Mucosa of descending colon (tissue), 3 donors: Measurements from ENCODE around the gene COX7B. TPM values are rescaled to one million over a fixed set of nuclear protein-coding genes. Genes with fewer than 3 reads are reported as not detected.
A peak's percentile ranks its signal among the peaks of the same experiment; 100 is the strongest.

ENCODE experiments used
- ATAC-seq: fragments of 200-7000 bp; cut with Tn5 transposase; one replicate; pipeline ENCODE4 v1.9.1; 2020; ENCODE audit warnings: mild to moderate bottlenecking, moderate library complexity
- DNase-seq, 3 donors: peaks; one replicate each; pipeline ENCODE4 v3.0.0-alpha.2; 2020
- H3K36me3 ChIP-seq: fragments of 200-600 bp; one replicate; pipeline ENCODE4 v1.8.0; 2021; ENCODE audit warnings: low read depth, mild to moderate bottlenecking
- H3K4me1 ChIP-seq: fragments of 200-600 bp; one replicate; pipeline ENCODE4 v1.8.0; 2021; ENCODE audit warnings: low read depth, mild to moderate bottlenecking
- H3K4me3 ChIP-seq: fragments of 200-600 bp; one replicate; pipeline ENCODE4 v1.8.0; 2021; ENCODE audit warnings: mild to moderate bottlenecking
- H3K9me3 ChIP-seq: fragments of 200-600 bp; one replicate; pipeline ENCODE4 v1.8.0; 2021; ENCODE audit warnings: mild to moderate bottlenecking
- intact Hi-C, 2 donors: fragments of 100-400 bp; cut with DNase I in 1 of 2; cut with micrococcal nuclease in 1 of 2; formaldehyde crosslinking; loops; one replicate each; pipeline versions ENCODE4 v1.11.0 to v1.11.1; 2022; cut with DNase I, micrococcal nuclease
- total RNA-seq, 3 donors: library from RNA; stranded (reverse); fragmentation: NEBNext Ultra II Directional in 2 of 3; extraction: Animal tissue kit (Norgen Biotek cat#: 25700) in 2 of 3; gene quantifications; one replicate each; pipeline versions ENCODE4 v1.2.1 to v1.2.4, GENCODE V29; 2021 to 2023
- TF ChIP-seq, protein P1 (sequence below): fragments of 200-600 bp; IDR thresholded peaks from one replicate; pipeline ENCODE4 v1.8.0; 2022; ENCODE audit warnings: antibody characterized with exemption, mild to moderate bottlenecking
- donor health status: DM: no; HTN: no; CAD: no; lungs with moderate emphysema.
- donor health status: DM: no; HTN: no; CAD: no.
- donor health status: DM: no; HTN: yes; CAD: no.

COX7B gene
- total RNA-seq, 3 donors from 2014 or later: 340 to 480 (median 472) TPM

DNA sequence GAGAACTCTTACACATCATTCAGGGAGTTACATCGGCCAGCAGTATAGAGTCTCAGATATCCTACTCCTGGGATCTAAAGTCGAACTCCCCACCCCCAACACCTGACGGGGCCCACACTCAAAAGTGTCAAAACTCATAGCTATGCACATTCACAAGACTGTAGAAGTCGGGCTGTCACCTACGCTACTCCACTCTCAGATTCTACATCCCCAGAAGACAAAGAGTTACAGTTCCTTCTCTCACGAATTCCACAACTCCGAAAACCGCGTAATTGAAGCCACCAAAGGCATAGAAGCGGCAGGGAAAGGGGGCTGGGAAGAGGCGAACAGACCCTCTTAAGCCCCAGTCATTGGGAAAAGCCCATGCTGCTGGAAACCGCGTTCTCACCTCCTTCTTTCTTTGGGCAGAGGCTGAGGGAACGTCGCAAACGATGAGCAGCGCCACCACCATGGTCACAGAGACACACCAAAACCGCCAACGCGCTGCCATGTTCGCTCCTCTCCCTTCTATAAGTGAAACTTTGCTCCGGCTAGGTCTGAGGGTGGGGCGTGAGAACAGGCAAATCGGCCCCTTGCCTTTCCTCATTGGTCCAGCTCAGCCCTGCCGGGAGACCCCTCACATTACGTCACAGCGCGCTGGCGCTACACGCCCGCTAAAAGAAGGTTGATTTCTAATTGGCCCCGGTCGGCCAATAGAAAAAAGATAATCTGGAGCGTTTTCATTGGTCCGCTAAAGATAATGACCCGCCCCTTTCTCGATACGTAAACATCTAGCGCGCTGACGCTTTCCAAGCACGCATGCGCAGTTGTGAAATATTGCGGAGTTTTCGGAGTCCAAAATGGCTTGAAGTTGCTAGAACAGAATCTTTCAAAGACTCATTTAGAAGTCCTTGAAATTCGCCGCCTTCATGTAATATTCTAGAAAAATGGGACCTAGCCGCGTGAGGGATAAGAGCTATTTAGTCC lies 4.1 kb upstream of the COX7B start, which contains the start of gene MAGT1:
Gene MAGT1 (minus strand): TSS at position 515 of the 966 bp plus-strand sequence. CDS start 25 bp downstream, at position 490.
- ATAC-seq (peak; percentile 94), DNase-seq (peak; percentile 88 to 96 (median 89))
- Histone ChIP-seq H3K4me1 (no peaks in the 10 kb centered on the region), H3K9me3 (no peaks in the 10 kb centered on the region), H3K4me3 (peak within 1 kb of the TSS; percentile 50), H3K36me3 (peaks cover 4% of the 10 kb centered on the region)
- intact Hi-C loops: no loop called here
- TF ChIP-seq, protein P1, sequence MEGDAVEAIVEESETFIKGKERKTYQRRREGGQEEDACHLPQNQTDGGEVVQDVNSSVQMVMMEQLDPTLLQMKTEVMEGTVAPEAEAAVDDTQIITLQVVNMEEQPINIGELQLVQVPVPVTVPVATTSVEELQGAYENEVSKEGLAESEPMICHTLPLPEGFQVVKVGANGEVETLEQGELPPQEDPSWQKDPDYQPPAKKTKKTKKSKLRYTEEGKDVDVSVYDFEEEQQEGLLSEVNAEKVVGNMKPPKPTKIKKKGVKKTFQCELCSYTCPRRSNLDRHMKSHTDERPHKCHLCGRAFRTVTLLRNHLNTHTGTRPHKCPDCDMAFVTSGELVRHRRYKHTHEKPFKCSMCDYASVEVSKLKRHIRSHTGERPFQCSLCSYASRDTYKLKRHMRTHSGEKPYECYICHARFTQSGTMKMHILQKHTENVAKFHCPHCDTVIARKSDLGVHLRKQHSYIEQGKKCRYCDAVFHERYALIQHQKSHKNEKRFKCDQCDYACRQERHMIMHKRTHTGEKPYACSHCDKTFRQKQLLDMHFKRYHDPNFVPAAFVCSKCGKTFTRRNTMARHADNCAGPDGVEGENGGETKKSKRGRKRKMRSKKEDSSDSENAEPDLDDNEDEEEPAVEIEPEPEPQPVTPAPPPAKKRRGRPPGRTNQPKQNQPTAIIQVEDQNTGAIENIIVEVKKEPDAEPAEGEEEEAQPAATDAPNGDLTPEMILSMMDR: no peak

GRCh38 chrX:77900688-77901087 lies 1.4 kb downstream of the COX7B start:
- TF ChIP-seq, protein P1: no peak
- ATAC-seq: no peak
- Histone ChIP-seq H3K4me3 (no peak overlapping the region), H3K9me3 (no peaks in the 10 kb centered on the region), H3K36me3 (peaks cover 4% of the 10 kb centered on the region), H3K4me1 (peaks cover 4% of the 10 kb centered on the region)
- DNase-seq: no peak
- intact Hi-C loops: no loop called here

GRCh38 chrX:77901506-77901905 lies 2.2 kb downstream of the COX7B start:
- intact Hi-C loops: no loop called here
- TF ChIP-seq, protein P1: no peak
- Histone ChIP-seq H3K36me3 (peaks cover 4% of the 10 kb centered on the region), H3K4me3 (no peak overlapping the region), H3K9me3 (no peaks in the 10 kb centered on the region), H3K4me1 (peaks cover 4% of the 10 kb centered on the region)
- DNase-seq (no peak), ATAC-seq (no peak)

DNA sequence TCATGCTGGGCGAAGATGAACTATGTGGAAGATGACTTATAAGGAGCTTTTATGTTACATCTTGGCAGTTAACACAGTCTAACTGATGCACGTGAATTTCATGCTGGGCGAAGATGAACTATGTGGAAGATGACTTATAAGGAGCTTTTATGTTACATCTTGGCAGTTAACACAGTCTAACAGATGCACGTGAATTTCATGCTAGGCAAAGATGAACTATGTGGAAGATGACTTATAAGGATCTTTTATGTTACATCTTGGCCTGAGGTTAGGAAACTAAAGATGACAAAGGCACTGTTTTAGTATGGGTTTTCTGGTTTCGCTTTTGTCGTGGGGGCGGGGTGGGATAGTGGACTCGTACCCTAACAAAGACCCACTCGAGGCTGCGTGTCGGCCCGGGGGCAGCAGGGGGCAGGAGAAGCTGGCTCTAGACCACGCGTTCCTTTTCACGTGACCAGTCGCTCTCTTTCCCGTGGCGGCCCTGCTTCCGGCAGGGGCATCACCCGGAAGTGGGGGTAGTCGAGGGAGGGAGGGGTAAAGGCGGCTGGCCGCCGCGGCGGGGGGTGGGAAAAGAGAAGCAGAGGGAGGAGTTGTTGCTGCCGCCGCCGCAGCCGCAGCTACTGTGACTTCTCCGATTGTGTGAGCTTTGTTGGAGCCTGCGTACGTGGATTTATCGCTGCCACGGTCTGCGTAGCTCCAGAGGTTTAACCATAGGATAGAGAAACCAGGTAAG lies 11.0 kb downstream of the COX7B start, which contains the start of gene ATP7A:
Gene ATP7A (plus strand): TSS at position 586 of the 733 bp plus-strand sequence. CDS start 60,949 bp downstream, outside the sequence.
- TF ChIP-seq, protein P1: no peak
- Histone ChIP-seq H3K4me1 (no peaks in the 10 kb centered on the region), H3K4me3 (no peak within 1 kb of the TSS), H3K36me3 (no peaks in the 10 kb centered on the region), H3K9me3 (no peaks in the 10 kb centered on the region)
- DNase-seq (peak; percentile 87 to 94 (median 90)), ATAC-seq (peak; percentile 96)
- intact Hi-C loops: loop anchor here in 1 of 2 donors (5.0 kb wide), 1 partner anchor 112 kb away; no protein-coding TSS in a partner anchor

- Histone ChIP-seq H3K4me3 (no peak overlapping the region), H3K9me3 (no peaks in the 10 kb centered on the region), H3K36me3 (no peaks in the 10 kb centered on the region), H3K4me1 (no peaks in the 10 kb centered on the region)
- DNase-seq (no peak), ATAC-seq (peak; percentile 37)
- TF ChIP-seq, protein P1: no peak
- intact Hi-C loops: no loop called here
Measured at GRCh38 chrX:77917294-77917933, 18.1 kb downstream of the COX7B start.
